ENCODE results near the gene CTIF.

Gene CTIF

DNA sequence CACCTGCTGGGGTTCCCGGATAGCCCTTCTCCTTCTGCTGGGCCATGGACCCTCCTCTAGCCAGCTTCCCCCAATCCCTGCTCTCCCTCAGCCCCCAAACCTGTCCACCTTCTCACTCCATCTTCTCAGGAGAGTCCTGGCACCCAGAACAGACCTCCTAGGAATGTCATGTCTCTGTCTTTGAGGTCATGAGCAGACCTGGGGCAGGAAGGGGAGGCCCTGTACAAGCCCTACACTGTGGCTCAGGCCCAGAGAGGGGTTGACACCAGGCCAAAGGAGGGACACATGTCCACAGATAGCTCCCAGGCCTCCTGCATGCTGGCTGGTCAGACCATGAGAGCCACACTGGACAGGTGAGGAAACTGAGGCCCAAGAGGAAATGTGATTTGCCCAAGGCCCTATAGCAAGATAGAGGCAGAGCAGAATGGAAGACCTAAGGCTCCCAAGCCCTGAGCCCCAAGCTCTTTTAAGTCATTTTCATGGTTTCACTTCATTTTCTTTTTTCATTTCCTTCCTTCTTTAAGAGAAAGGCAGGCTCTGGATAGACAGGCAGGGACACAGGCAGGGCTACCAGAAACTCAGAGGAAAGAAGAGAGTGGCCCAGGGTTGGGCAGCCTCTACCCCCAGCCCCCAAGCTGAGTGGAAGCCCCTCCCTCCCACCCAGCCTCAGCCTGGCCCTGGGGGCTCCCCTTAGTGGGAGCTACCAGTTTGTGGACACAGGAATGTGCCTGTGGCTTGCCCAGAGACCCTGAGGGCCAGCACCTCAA, 252.2 kb downstream of the CTIF start:
- DNase-seq, result no peak
- no peak overlapping the region for H3K4me2 ChIP-seq (ENCODE audit: low read depth, low read length)
- no peaks in the 10 kb centered on the region for H4K20me1 ChIP-seq (ENCODE audit: insufficient read depth, low read length)
- H3K27me3 ChIP-seq (replicated peaks; ENCODE audit: insufficient read depth, low read length), result no peaks in the 10 kb centered on the region
- H3K79me2 ChIP-seq (ENCODE audit: low read length), result no peaks in the 10 kb centered on the region
- no peak overlapping the region for H2AFZ ChIP-seq (ENCODE audit: low read length)
- no peaks in the 10 kb centered on the region for H3K36me3 ChIP-seq (replicated peaks; ENCODE audit: insufficient read depth, low read length)
- H3K9me3 ChIP-seq (replicated peaks; ENCODE audit: insufficient read depth, low read length), result no peaks in the 10 kb centered on the region
- H3K4me3 ChIP-seq (ENCODE audit: low read length), result no peak overlapping the region
- no peak overlapping the region for H3K9ac ChIP-seq (ENCODE audit: low read length)
- H3K4me1 ChIP-seq (ENCODE audit: low read length), result peaks cover 25% of the 10 kb centered on the region
- no peak overlapping the region for H3K27ac ChIP-seq (ENCODE audit: low read length)
- no peaks in the 10 kb centered on the region for H3K9me2 ChIP-seq (replicated peaks; ENCODE audit: insufficient read depth, low read length)
- TF ChIP-seq EZH2phosphoT487 (IDR thresholded peaks at IDR 0.05; ENCODE audit: low read length), result no peak
- TF ChIP-seq, protein P1, sequence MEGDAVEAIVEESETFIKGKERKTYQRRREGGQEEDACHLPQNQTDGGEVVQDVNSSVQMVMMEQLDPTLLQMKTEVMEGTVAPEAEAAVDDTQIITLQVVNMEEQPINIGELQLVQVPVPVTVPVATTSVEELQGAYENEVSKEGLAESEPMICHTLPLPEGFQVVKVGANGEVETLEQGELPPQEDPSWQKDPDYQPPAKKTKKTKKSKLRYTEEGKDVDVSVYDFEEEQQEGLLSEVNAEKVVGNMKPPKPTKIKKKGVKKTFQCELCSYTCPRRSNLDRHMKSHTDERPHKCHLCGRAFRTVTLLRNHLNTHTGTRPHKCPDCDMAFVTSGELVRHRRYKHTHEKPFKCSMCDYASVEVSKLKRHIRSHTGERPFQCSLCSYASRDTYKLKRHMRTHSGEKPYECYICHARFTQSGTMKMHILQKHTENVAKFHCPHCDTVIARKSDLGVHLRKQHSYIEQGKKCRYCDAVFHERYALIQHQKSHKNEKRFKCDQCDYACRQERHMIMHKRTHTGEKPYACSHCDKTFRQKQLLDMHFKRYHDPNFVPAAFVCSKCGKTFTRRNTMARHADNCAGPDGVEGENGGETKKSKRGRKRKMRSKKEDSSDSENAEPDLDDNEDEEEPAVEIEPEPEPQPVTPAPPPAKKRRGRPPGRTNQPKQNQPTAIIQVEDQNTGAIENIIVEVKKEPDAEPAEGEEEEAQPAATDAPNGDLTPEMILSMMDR (IDR thresholded peaks at IDR 0.05; ENCODE audit: low read length), result no peak
- TF ChIP-seq EZH2 (optimal IDR thresholded peaks at IDR 0.05; ENCODE audit: low read depth, low read length), result no peak
- peaks cover 4% of the 10 kb centered on the region for H3F3A ChIP-seq (ENCODE audit: insufficient read depth, low read length)

DNA sequence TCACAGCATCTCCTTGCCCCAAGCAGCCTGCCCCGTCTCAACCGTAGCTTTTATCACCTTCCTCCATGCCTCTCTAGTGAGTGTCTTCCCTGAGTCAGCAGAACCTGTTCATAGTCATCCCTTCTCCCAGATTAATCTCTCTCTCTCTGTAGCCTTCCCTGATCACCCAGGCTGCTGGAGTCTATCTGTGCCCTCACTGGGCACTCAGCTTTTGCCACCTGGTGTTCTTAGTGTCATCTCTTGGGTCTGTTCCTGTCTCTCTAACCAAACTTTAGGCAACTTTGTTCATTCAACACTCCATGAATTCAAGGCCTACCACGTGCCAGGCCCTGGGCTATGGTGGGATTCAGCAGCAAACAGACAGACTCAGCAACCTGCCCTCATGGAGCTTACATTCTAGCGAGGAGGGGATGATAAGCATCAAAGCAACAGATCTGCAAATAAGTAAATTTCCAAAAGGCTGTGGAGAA, 252.8 kb downstream of the CTIF start:
- Histone ChIP-seq H3K9me3 (replicated peaks; ENCODE audit: insufficient read depth, low read length) (no peaks in the 10 kb centered on the region), H3K4me3 (ENCODE audit: low read length) (no peak overlapping the region), H3K27ac (ENCODE audit: low read length) (no peak overlapping the region), H3K27me3 (replicated peaks; ENCODE audit: insufficient read depth, low read length) (no peaks in the 10 kb centered on the region), H3F3A (ENCODE audit: insufficient read depth, low read length) (no peaks in the 10 kb centered on the region), H3K9me2 (replicated peaks; ENCODE audit: insufficient read depth, low read length) (no peaks in the 10 kb centered on the region), H2AFZ (ENCODE audit: low read length) (no peak overlapping the region), H3K4me1 (ENCODE audit: low read length) (peaks cover 19% of the 10 kb centered on the region), H3K79me2 (ENCODE audit: low read length) (no peaks in the 10 kb centered on the region), H4K20me1 (ENCODE audit: insufficient read depth, low read length) (no peaks in the 10 kb centered on the region), H3K4me2 (ENCODE audit: low read depth, low read length) (no peak overlapping the region), H3K36me3 (replicated peaks; ENCODE audit: insufficient read depth, low read length) (no peaks in the 10 kb centered on the region), H3K9ac (ENCODE audit: low read length) (no peak overlapping the region)
- TF ChIP-seq EZH2 (optimal IDR thresholded peaks at IDR 0.05; ENCODE audit: low read depth, low read length), result no peak
- TF ChIP-seq, protein P1 (IDR thresholded peaks at IDR 0.05; ENCODE audit: low read length), result no peak
- no peak for TF ChIP-seq EZH2phosphoT487 (IDR thresholded peaks at IDR 0.05; ENCODE audit: low read length)
- no peak for DNase-seq

DNA sequence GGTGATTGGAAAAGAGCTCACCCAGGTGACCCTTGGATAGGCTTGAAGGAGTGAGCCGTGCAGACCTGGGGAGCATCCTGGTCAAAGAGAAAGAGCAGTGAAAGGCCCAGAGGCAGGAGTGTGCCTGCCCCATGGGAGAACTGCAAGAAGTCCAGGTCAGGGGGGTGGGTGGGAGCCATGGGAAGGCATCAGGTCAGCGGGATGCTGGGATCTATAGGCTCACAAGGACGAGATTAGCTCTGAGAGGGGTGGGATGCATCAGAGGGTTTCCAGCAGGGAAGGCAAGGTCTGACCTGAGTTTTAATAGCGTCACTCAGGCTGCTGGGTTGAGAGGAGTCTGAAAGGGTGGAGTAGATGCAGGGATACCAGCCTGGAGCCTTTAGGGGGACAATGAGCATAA, 253.3 kb downstream of the CTIF start:
- Histone ChIP-seq H3K27ac (ENCODE audit: low read length) (no peak overlapping the region), H3K9ac (ENCODE audit: low read length) (no peak overlapping the region), H3K4me2 (ENCODE audit: low read depth, low read length) (no peak overlapping the region), H2AFZ (ENCODE audit: low read length) (no peak overlapping the region), H4K20me1 (ENCODE audit: insufficient read depth, low read length) (no peaks in the 10 kb centered on the region), H3K9me2 (replicated peaks; ENCODE audit: insufficient read depth, low read length) (no peaks in the 10 kb centered on the region), H3K9me3 (replicated peaks; ENCODE audit: insufficient read depth, low read length) (no peaks in the 10 kb centered on the region), H3K36me3 (replicated peaks; ENCODE audit: insufficient read depth, low read length) (no peaks in the 10 kb centered on the region), H3F3A (ENCODE audit: insufficient read depth, low read length) (no peaks in the 10 kb centered on the region), H3K4me3 (ENCODE audit: low read length) (no peak overlapping the region), H3K79me2 (ENCODE audit: low read length) (no peaks in the 10 kb centered on the region), H3K27me3 (replicated peaks; ENCODE audit: insufficient read depth, low read length) (no peaks in the 10 kb centered on the region), H3K4me1 (ENCODE audit: low read length) (peaks cover 14% of the 10 kb centered on the region)
- TF ChIP-seq EZH2phosphoT487 (IDR thresholded peaks at IDR 0.05; ENCODE audit: low read length), result no peak
- TF ChIP-seq, protein P1 (IDR thresholded peaks at IDR 0.05; ENCODE audit: low read length), result no peak
- no peak for TF ChIP-seq EZH2 (optimal IDR thresholded peaks at IDR 0.05; ENCODE audit: low read depth, low read length)
- no peak for DNase-seq

All from MM.1S (cell line).